Measurements from ENCODE around the gene TRHDE.

Gene TRHDE

GRCh38 chr12:72493407-72493806, 221.2 kb downstream of the TRHDE start:
- Histone ChIP-seq H3K4me2 (ENCODE audit: low read depth, low read length, poor library complexity, severe bottlenecking) (no peak overlapping the region), H3K9ac (ENCODE audit: low read length) (no peak overlapping the region), H3K9me2 (replicated peaks; ENCODE audit: insufficient read depth, low read length) (no peaks in the 10 kb centered on the region), H3K4me3 (ENCODE audit: insufficient read depth, low read length, poor library complexity, severe bottlenecking) (no peak overlapping the region), H3K79me2 (ENCODE audit: insufficient read depth, low read length) (no peaks in the 10 kb centered on the region), H3K27me3 (ENCODE audit: low read length) (no peaks in the 10 kb centered on the region), H3K9me3 (ENCODE audit: insufficient read depth, low read length) (no peaks in the 10 kb centered on the region), H4K20me1 (ENCODE audit: low read depth, low read length) (no peaks in the 10 kb centered on the region), H2AFZ (ENCODE audit: low read depth, low read length, severe bottlenecking) (no peak overlapping the region), H3K27ac (ENCODE audit: low read depth, low read length) (no peak overlapping the region), H3K36me3 (ENCODE audit: low read length) (no peaks in the 10 kb centered on the region), H3F3A (ENCODE audit: insufficient read depth) (no peaks in the 10 kb centered on the region)
- TF ChIP-seq CTCF (IDR thresholded peaks at IDR 0.05; ENCODE audit: insufficient read depth, low read length, poor library complexity, severe bottlenecking) (no peak), EZH2phosphoT487 (conservative IDR thresholded peaks at IDR 0.05; ENCODE audit: low read length) (no peak)

- Histone ChIP-seq H4K20me1 (ENCODE audit: low read depth, low read length) (no peaks in the 10 kb centered on the region), H3K36me3 (ENCODE audit: low read length) (no peaks in the 10 kb centered on the region), H3K79me2 (ENCODE audit: insufficient read depth, low read length) (no peaks in the 10 kb centered on the region), H3K9me3 (ENCODE audit: insufficient read depth, low read length) (no peaks in the 10 kb centered on the region), H3K9me2 (replicated peaks; ENCODE audit: insufficient read depth, low read length) (no peaks in the 10 kb centered on the region), H3K4me2 (ENCODE audit: low read depth, low read length, poor library complexity, severe bottlenecking) (no peak overlapping the region), H3K9ac (ENCODE audit: low read length) (no peak overlapping the region), H3K27me3 (ENCODE audit: low read length) (no peaks in the 10 kb centered on the region), H3F3A (ENCODE audit: insufficient read depth) (no peaks in the 10 kb centered on the region), H2AFZ (ENCODE audit: low read depth, low read length, severe bottlenecking) (no peak overlapping the region), H3K27ac (ENCODE audit: low read depth, low read length) (no peak overlapping the region), H3K4me3 (ENCODE audit: insufficient read depth, low read length, poor library complexity, severe bottlenecking) (no peak overlapping the region)
- TF ChIP-seq CTCF (IDR thresholded peaks at IDR 0.05; ENCODE audit: insufficient read depth, low read length, poor library complexity, severe bottlenecking) = no peak
- no peak for TF ChIP-seq EZH2phosphoT487 (conservative IDR thresholded peaks at IDR 0.05; ENCODE audit: low read length)
These were observed 226.2 kb downstream of the TRHDE start for GRCh38 chr12:72498354-72498753.

GRCh38 chr12:72499244-72499643, 227.1 kb downstream of the TRHDE start:
- no peak overlapping the region for H3K4me2 ChIP-seq (ENCODE audit: low read depth, low read length, poor library complexity, severe bottlenecking)
- H3K79me2 ChIP-seq (ENCODE audit: insufficient read depth, low read length) = no peaks in the 10 kb centered on the region
- H3K9me2 ChIP-seq (replicated peaks; ENCODE audit: insufficient read depth, low read length) = no peaks in the 10 kb centered on the region
- no peaks in the 10 kb centered on the region for H3K9me3 ChIP-seq (ENCODE audit: insufficient read depth, low read length)
- no peaks in the 10 kb centered on the region for H4K20me1 ChIP-seq (ENCODE audit: low read depth, low read length)
- H3K9ac ChIP-seq (ENCODE audit: low read length) = no peak overlapping the region
- no peaks in the 10 kb centered on the region for H3K27me3 ChIP-seq (ENCODE audit: low read length)
- no peak overlapping the region for H3K27ac ChIP-seq (ENCODE audit: low read depth, low read length)
- H3K4me3 ChIP-seq (ENCODE audit: insufficient read depth, low read length, poor library complexity, severe bottlenecking) = no peak overlapping the region
- no peak overlapping the region for H2AFZ ChIP-seq (ENCODE audit: low read depth, low read length, severe bottlenecking)
- no peak for TF ChIP-seq CTCF (IDR thresholded peaks at IDR 0.05; ENCODE audit: insufficient read depth, low read length, poor library complexity, severe bottlenecking)
- TF ChIP-seq EZH2phosphoT487 (conservative IDR thresholded peaks at IDR 0.05; ENCODE audit: low read length) = no peak
- no peaks in the 10 kb centered on the region for H3F3A ChIP-seq (ENCODE audit: insufficient read depth)
- no peaks in the 10 kb centered on the region for H3K36me3 ChIP-seq (ENCODE audit: low read length)

All from SU-DHL-6 (cell line).